Neuronal stem cell (in vitro differentiated cells): ENCODE results near the gene AKAP5.

Source experiments
- DNase-seq: peaks from one replicate; pipeline ENCODE4 v3.0.0-alpha.2; 2013; ENCODE audit warnings: low spot score
- H2AFZ ChIP-seq: one replicate; pipeline ENCODE4 v1.6.1; 2013; ENCODE audit warnings: mild to moderate bottlenecking, low read length, inconsistent platforms
- H2AK5ac ChIP-seq: 2 replicates; pipeline ENCODE4 v1.6.1; 2013; ENCODE audit warnings: low read depth, mild to moderate bottlenecking, inconsistent platforms, low read length, moderate library complexity, mixed read lengths
- H2BK120ac ChIP-seq: 2 replicates; pipeline ENCODE4 v1.6.1; 2013; ENCODE audit warnings: low read depth, mild to moderate bottlenecking, inconsistent platforms, low read length, moderate library complexity, mixed read lengths
- H2BK12ac ChIP-seq: one replicate; pipeline ENCODE4 v1.6.1; 2013; ENCODE audit warnings: low read length, inconsistent platforms
- H2BK15ac ChIP-seq: 2 replicates; pipeline ENCODE4 v1.6.1; 2013; ENCODE audit warnings: mild to moderate bottlenecking, low read length, inconsistent platforms, mixed read lengths
- H2BK5ac ChIP-seq: one replicate; pipeline ENCODE4 v1.6.1; 2013; ENCODE audit warnings: inconsistent platforms, mild to moderate bottlenecking, low read length, moderate library complexity
- H3K14ac ChIP-seq: one replicate; pipeline ENCODE4 v1.6.1; 2013; ENCODE audit warnings: low read length, inconsistent platforms
- H3K18ac ChIP-seq: 2 replicates; pipeline ENCODE4 v1.6.1; 2013; ENCODE audit warnings: low read length, inconsistent platforms
- H3K23ac ChIP-seq: 2 replicates; pipeline ENCODE4 v1.6.1; 2013; ENCODE audit warnings: low read depth, mild to moderate bottlenecking, mixed read lengths, low read length, inconsistent platforms; ENCODE audit not compliant: poor library complexity
- H3K27ac ChIP-seq: replicated peaks from 3 replicates; pipeline ENCODE4 v1.5.1; 2013; ENCODE audit warnings: low read length, inconsistent platforms
- H3K27me3 ChIP-seq, 3 experiments: 2 replicates each; pipeline ENCODE4 v1.6.1; 2013; ENCODE audit warnings: low read length in 3 of 3, mild to moderate bottlenecking in 2 of 3, inconsistent platforms in 1 of 3, low read depth in 1 of 3, mixed read lengths in 1 of 3, moderate library complexity in 1 of 3; ENCODE audit not compliant: control insufficient read depth in 3 of 3, insufficient read depth in 3 of 3
- H3K36me3 ChIP-seq, 2 donors: replicated peaks in 1 of 2; 2 replicates each; pipeline ENCODE4 v1.6.1; 2013; ENCODE audit warnings: low read length in 2 of 2; ENCODE audit not compliant: control insufficient read depth in 2 of 2, insufficient read depth in 2 of 2
- H3K4ac ChIP-seq: 2 replicates; pipeline ENCODE4 v1.6.1; 2013; ENCODE audit warnings: inconsistent platforms, mild to moderate bottlenecking, low read length, moderate library complexity
- H3K4me1 ChIP-seq, 2 donors: 1 replicate in 1 of 2; 2 replicates in 1 of 2; pipeline ENCODE4 v1.6.1; 2013; ENCODE audit warnings: low read length in 2 of 2, low read depth in 1 of 2; ENCODE audit not compliant: control insufficient read depth in 2 of 2, insufficient read depth in 1 of 2
- H3K4me2 ChIP-seq: one replicate; pipeline ENCODE4 v1.6.1; 2013; ENCODE audit warnings: mild to moderate bottlenecking, low read length, inconsistent platforms; ENCODE audit not compliant: insufficient read depth, poor library complexity, severe bottlenecking
- H3K4me3 ChIP-seq, 2 donors: 2 replicates each; pipeline ENCODE4 v1.5.1; 2013; ENCODE audit warnings: low read length in 2 of 2, mild to moderate bottlenecking in 2 of 2, inconsistent platforms in 1 of 2, moderate library complexity in 1 of 2
- H3K79me1 ChIP-seq: one replicate; pipeline ENCODE4 v1.6.1; 2013; ENCODE audit warnings: low read depth, mild to moderate bottlenecking, inconsistent platforms, low read length, moderate library complexity
- H3K9ac ChIP-seq: one replicate; pipeline ENCODE4 v1.6.1; 2013; ENCODE audit warnings: mild to moderate bottlenecking, low read depth, low read length, inconsistent platforms; ENCODE audit not compliant: poor library complexity
- H3K9me3 ChIP-seq, 2 donors: replicated peaks in 1 of 2; 2 replicates each; pipeline versions ENCODE3 to v1.6.1; 2013; ENCODE audit warnings: low read length in 2 of 2, mild to moderate bottlenecking in 2 of 2, inconsistent platforms in 1 of 2, low read depth in 1 of 2, mixed read lengths in 1 of 2, moderate library complexity in 1 of 2; ENCODE audit not compliant: control insufficient read depth in 2 of 2, insufficient read depth in 1 of 2
- H4K8ac ChIP-seq: one replicate; pipeline ENCODE4 v1.6.1; 2013; ENCODE audit warnings: low read depth, mild to moderate bottlenecking, inconsistent platforms, low read length, moderate library complexity
- H4K91ac ChIP-seq: one replicate; pipeline ENCODE4 v1.6.1; 2013; ENCODE audit warnings: low read length, low read depth, mild to moderate bottlenecking, inconsistent platforms; ENCODE audit not compliant: poor library complexity
- WGBS, 2 donors: extraction: QIAGEN DNeasy Blood & Tissue Kit; methylation state at CpG; one replicate each; pipeline ENCODE4 v1.1.7; 2013; ENCODE audit warnings: missing lambda C conversion rate in 2 of 2, mixed read lengths in 1 of 2; ENCODE audit not compliant: insufficient read length in 2 of 2, insufficient replicate concordance in 1 of 2; ENCODE audit errors: extremely low coverage in 2 of 2; 5-methylcytosine and 5-hydroxymethylcytosine counted together

AKAP5 gene

GRCh38 chr14:64444984-64445845 lies 20.1 kb upstream of the AKAP5 start:
- Histone ChIP-seq H2AFZ (no peak overlapping the region), H3K4me1 (peaks cover 0 to 5% of the 10 kb centered on the region in 2 donors), H2AK5ac (no peak overlapping the region), H3K27ac (no peak overlapping the region), H2BK5ac (no peak overlapping the region), H2BK15ac (no peak overlapping the region), H3K9ac (no peak overlapping the region), H3K79me1 (no peaks in the 10 kb centered on the region), H4K8ac (no peak overlapping the region), H3K9me3 (no peaks in the 10 kb centered on the region), H3K23ac (no peak overlapping the region), H3K4me2 (no peak overlapping the region), H2BK120ac (no peak overlapping the region), H3K4ac (no peak overlapping the region), H3K18ac (no peak overlapping the region), H3K27me3 (no peaks in the 10 kb centered on the region), H4K91ac (no peak overlapping the region), H3K14ac (no peak overlapping the region), H3K36me3 (peaks cover 30 to 91% of the 10 kb centered on the region in 2 donors), H2BK12ac (no peak overlapping the region), H3K4me3 (no peak overlapping the region)
- WGBS, 2 donors: no CpG with 5 or more reads among the region's 7 CpGs
- DNase-seq: no peak

GRCh38 chr14:64447876-64448670 lies 17.2 kb upstream of the AKAP5 start:
- DNase-seq: no peak
- H2AFZ ChIP-seq: no peak overlapping the region
- no peaks in the 10 kb centered on the region for H3K79me1 ChIP-seq
- no peak overlapping the region for H4K91ac ChIP-seq
- no peak overlapping the region for H3K18ac ChIP-seq
- no peaks in the 10 kb centered on the region for H3K9me3 ChIP-seq
- H4K8ac ChIP-seq: no peak overlapping the region
- H2AK5ac ChIP-seq: no peak overlapping the region
- no peak overlapping the region for H3K4ac ChIP-seq
- no peak overlapping the region for H2BK5ac ChIP-seq
- H3K36me3 ChIP-seq: peaks cover 19 to 90% of the 10 kb centered on the region in 2 donors
- no peak overlapping the region for H2BK15ac ChIP-seq
- H3K27ac ChIP-seq: no peak overlapping the region
- no CpG with 5 or more reads among the region's 5 CpGs for WGBS, 2 donors
- no peaks in the 10 kb centered on the region for H3K27me3 ChIP-seq
- H3K14ac ChIP-seq: no peak overlapping the region
- H2BK12ac ChIP-seq: no peak overlapping the region
- peaks cover 0 to 5% of the 10 kb centered on the region in 2 donors for H3K4me1 ChIP-seq
- no peak overlapping the region for H3K9ac ChIP-seq
- no peak overlapping the region for H3K23ac ChIP-seq
- no peak overlapping the region for H2BK120ac ChIP-seq
- no peak overlapping the region for H3K4me3 ChIP-seq
- H3K4me2 ChIP-seq: no peak overlapping the region

GRCh38 chr14:64450255-64450654 lies 15.0 kb upstream of the AKAP5 start:
- Histone ChIP-seq H3K4me1 (peaks cover 0 to 4% of the 10 kb centered on the region in 2 donors), H4K91ac (no peak overlapping the region), H3K27me3 (no peaks in the 10 kb centered on the region), H3K14ac (no peak overlapping the region), H3K79me1 (no peaks in the 10 kb centered on the region), H2AK5ac (no peak overlapping the region), H3K9ac (no peak overlapping the region), H2BK15ac (no peak overlapping the region), H4K8ac (no peak overlapping the region), H3K9me3 (no peaks in the 10 kb centered on the region), H3K4me2 (no peak overlapping the region), H3K23ac (no peak overlapping the region), H2AFZ (no peak overlapping the region), H3K36me3 (peaks cover 16 to 91% of the 10 kb centered on the region in 2 donors), H3K4me3 (no peak overlapping the region), H2BK120ac (no peak overlapping the region), H3K27ac (no peak overlapping the region), H2BK12ac (no peak overlapping the region), H3K4ac (no peak overlapping the region), H2BK5ac (no peak overlapping the region), H3K18ac (no peak overlapping the region)
- no peak for DNase-seq
- no CpG with 5 or more reads among the region's 2 CpGs for WGBS, 2 donors

GRCh38 chr14:64454671-64455070 lies 10.6 kb upstream of the AKAP5 start:
- H2BK12ac ChIP-seq: no peak overlapping the region
- H3K4me3 ChIP-seq: no peak overlapping the region
- no peaks in the 10 kb centered on the region for H3K4me1 ChIP-seq
- no peak for DNase-seq
- no peak overlapping the region for H2AFZ ChIP-seq
- H3K23ac ChIP-seq: no peak overlapping the region
- H3K4me2 ChIP-seq: no peak overlapping the region
- no peaks in the 10 kb centered on the region for H3K9me3 ChIP-seq
- H3K14ac ChIP-seq: no peak overlapping the region
- no peaks in the 10 kb centered on the region for H3K79me1 ChIP-seq
- peaks cover 15 to 91% of the 10 kb centered on the region in 2 donors for H3K36me3 ChIP-seq
- peak overlapping the region; percentile 12 for H3K9ac ChIP-seq
- no peak overlapping the region for H3K18ac ChIP-seq
- H3K27ac ChIP-seq: no peak overlapping the region
- no peak overlapping the region for H2BK120ac ChIP-seq
- H4K91ac ChIP-seq: no peak overlapping the region
- H3K4ac ChIP-seq: no peak overlapping the region
- H2AK5ac ChIP-seq: no peak overlapping the region
- WGBS, 2 donors: no CpG with 5 or more reads among the region's 10 CpGs
- no peak overlapping the region for H2BK15ac ChIP-seq
- H2BK5ac ChIP-seq: no peak overlapping the region
- no peak overlapping the region for H4K8ac ChIP-seq
- H3K27me3 ChIP-seq: no peaks in the 10 kb centered on the region
